NT2/D1 (cell line): ENCODE data around the gene LCE3C.

Experiments
- DNase-seq: peaks from one replicate; pipeline ENCODE4 v3.0.0-alpha.2; 2011; ENCODE audit warnings: low read depth, low spot score
- H3K27me3 ChIP-seq: 2 replicates; pipeline ENCODE4 v1.6.0; 2011; ENCODE audit warnings: mild to moderate bottlenecking; ENCODE audit not compliant: insufficient read length, insufficient read depth
- H3K36me3 ChIP-seq: 2 replicates; pipeline ENCODE4 v1.6.1; 2011; ENCODE audit warnings: mild to moderate bottlenecking, low read length, mixed read lengths; ENCODE audit not compliant: insufficient read depth, insufficient read length
- H3K4me1 ChIP-seq: 2 replicates; pipeline ENCODE4 v1.5.1; 2011; ENCODE audit not compliant: insufficient read depth, insufficient read length
- H3K4me3 ChIP-seq: 2 replicates; pipeline ENCODE4 v1.5.1; 2011; ENCODE audit warnings: low read depth; ENCODE audit not compliant: insufficient read length
- H3K9ac ChIP-seq: 2 replicates; pipeline ENCODE4 v1.6.0; 2011; ENCODE audit warnings: low read depth; ENCODE audit not compliant: insufficient read length
- H3K9me3 ChIP-seq: 2 replicates; pipeline ENCODE4 v1.5.1; 2011; ENCODE audit warnings: mild to moderate bottlenecking, low read length; ENCODE audit not compliant: insufficient read depth
- SUZ12 ChIP-seq: IDR thresholded peaks from 2 replicates; pipeline ENCODE4 v1.6.1; 2011; ENCODE audit not compliant: insufficient read length, insufficient read depth; ENCODE audit errors: extremely low read depth
- YY1 ChIP-seq: IDR thresholded peaks from 2 replicates; pipeline ENCODE4 v1.6.1; 2011; ENCODE audit not compliant: insufficient read length, insufficient read depth
- ZNF274 ChIP-seq: IDR thresholded peaks from 2 replicates; pipeline ENCODE4 v1.6.1; 2011; ENCODE audit warnings: mild to moderate bottlenecking, low read depth, low read length

Gene LCE3C

GRCh38 chr1:152630596-152630995 is 30.6 kb downstream of the LCE3C start:
- no peak for DNase-seq
- Histone ChIP-seq H3K9me3 (no peaks in the 10 kb centered on the region), H3K9ac (no peak overlapping the region), H3K36me3 (no peaks in the 10 kb centered on the region), H3K4me1 (no peaks in the 10 kb centered on the region), H3K4me3 (no peak overlapping the region), H3K27me3 (peaks cover 3% of the 10 kb centered on the region)
- TF ChIP-seq YY1 = no peak
- TF ChIP-seq ZNF274 = no peak
- TF ChIP-seq SUZ12 = no peak

- no peak overlapping the region for H3K4me3 ChIP-seq
- no peaks in the 10 kb centered on the region for H3K4me1 ChIP-seq
- no peaks in the 10 kb centered on the region; the same call in 1 of the 2 replicates for H3K9me3 ChIP-seq
- H3K36me3 ChIP-seq = no peaks in the 10 kb centered on the region
- H3K9ac ChIP-seq = no peak overlapping the region
- DNase-seq = no peak
- H3K27me3 ChIP-seq = no peaks in the 10 kb centered on the region
- TF ChIP-seq YY1 (no peak), SUZ12 (no peak), ZNF274 (no peak)
These were observed 40.3 kb downstream of the LCE3C start for GRCh38 chr1:152640351-152640750.

GRCh38 chr1:152643945-152644344 is 43.9 kb downstream of the LCE3C start:
- H3K27me3 ChIP-seq = no peaks in the 10 kb centered on the region
- no peak for DNase-seq
- H3K4me3 ChIP-seq = no peak overlapping the region
- H3K4me1 ChIP-seq = no peaks in the 10 kb centered on the region
- no peaks in the 10 kb centered on the region; the same call in 1 of the 2 replicates for H3K9me3 ChIP-seq
- no peak overlapping the region for H3K9ac ChIP-seq
- TF ChIP-seq YY1 (no peak), ZNF274 (no peak)
- H3K36me3 ChIP-seq = no peaks in the 10 kb centered on the region

DNA sequence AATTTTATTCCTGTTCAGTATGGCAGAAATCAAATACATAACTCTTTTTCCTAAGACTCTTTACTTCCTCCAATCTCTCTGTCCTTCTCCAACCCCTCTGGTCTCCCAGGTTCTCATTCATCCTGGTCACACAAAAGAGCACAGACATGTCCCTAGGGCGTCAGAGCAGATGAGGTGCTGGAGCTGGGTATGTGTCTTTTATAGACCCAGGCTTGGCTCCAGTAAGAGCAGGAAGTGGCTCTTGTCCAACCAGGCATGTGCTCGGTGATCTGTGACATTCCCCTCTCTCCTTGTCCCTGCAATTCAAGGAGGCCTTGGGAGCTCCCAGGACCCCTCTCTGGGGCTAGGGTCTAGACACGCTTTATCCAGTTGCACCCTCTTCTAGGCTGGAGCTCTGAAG is 45.1 kb downstream of the LCE3C start:
- Histone ChIP-seq H3K9ac (no peak overlapping the region), H3K27me3 (no peaks in the 10 kb centered on the region), H3K4me3 (no peak overlapping the region), H3K36me3 (no peaks in the 10 kb centered on the region), H3K9me3 (no peaks in the 10 kb centered on the region), H3K4me1 (no peaks in the 10 kb centered on the region)
- TF ChIP-seq YY1 (no peak), ZNF274 (no peak), SUZ12 (no peak)
- no peak for DNase-seq

GRCh38 chr1:152646656-152647055 is 46.6 kb downstream of the LCE3C start:
- Histone ChIP-seq H3K9ac (no peak overlapping the region), H3K36me3 (no peaks in the 10 kb centered on the region), H3K4me3 (no peak overlapping the region), H3K4me1 (no peaks in the 10 kb centered on the region), H3K27me3 (no peaks in the 10 kb centered on the region), H3K9me3 (no peaks in the 10 kb centered on the region)
- DNase-seq = no peak
- TF ChIP-seq ZNF274 (no peak), SUZ12 (no peak)
